Measurements from ENCODE around the gene USP44.

Gene USP44

GRCh38 chr12:95522692-95523091 is 28.6 kb downstream of the USP44 start:
- H3K4me3 ChIP-seq (ENCODE audit: low read length) = no peak overlapping the region
- DNase-seq (ENCODE audit: low read depth) = no peak
- no peak for TF ChIP-seq CTCF (conservative IDR thresholded peaks at IDR 0.05; ENCODE audit: low read depth, low read length)

GRCh38 chr12:95520816-95521215 is 30.5 kb downstream of the USP44 start:
- no peak overlapping the region for H3K4me3 ChIP-seq (ENCODE audit: low read length)
- TF ChIP-seq CTCF (conservative IDR thresholded peaks at IDR 0.05; ENCODE audit: low read depth, low read length) = no peak
- DNase-seq (ENCODE audit: low read depth) = no peak

GRCh38 chr12:95518944-95519343 is 32.3 kb downstream of the USP44 start:
- no peak for DNase-seq (ENCODE audit: low read depth)
- TF ChIP-seq CTCF (conservative IDR thresholded peaks at IDR 0.05; ENCODE audit: low read depth, low read length) = no peak
- H3K4me3 ChIP-seq (ENCODE audit: low read length) = no peak overlapping the region

- no peak overlapping the region for H3K4me3 ChIP-seq (ENCODE audit: low read length)
- DNase-seq (ENCODE audit: low read depth) = no peak
- TF ChIP-seq CTCF (conservative IDR thresholded peaks at IDR 0.05; ENCODE audit: low read depth, low read length) = no peak
Measured at GRCh38 chr12:95517246-95517645, 34.0 kb downstream of the USP44 start.

GRCh38 chr12:95516757-95517156 is 34.5 kb downstream of the USP44 start:
- DNase-seq (ENCODE audit: low read depth) = no peak
- no peak for TF ChIP-seq CTCF (conservative IDR thresholded peaks at IDR 0.05; ENCODE audit: low read depth, low read length)
- no peak overlapping the region for H3K4me3 ChIP-seq (ENCODE audit: low read length)

GRCh38 chr12:95515197-95515596 is 36.1 kb downstream of the USP44 start:
- TF ChIP-seq CTCF (conservative IDR thresholded peaks at IDR 0.05; ENCODE audit: low read depth, low read length) = no peak

GRCh38 chr12:95513599-95513998 is 37.7 kb downstream of the USP44 start:
- no peak overlapping the region for H3K4me3 ChIP-seq (ENCODE audit: low read length)
- DNase-seq (ENCODE audit: low read depth) = no peak
- TF ChIP-seq CTCF (conservative IDR thresholded peaks at IDR 0.05; ENCODE audit: low read depth, low read length) = no peak

More at GRCh38 chr12:95515197-95515596, 36.1 kb downstream of the USP44 start:
- no peak for DNase-seq (ENCODE audit: low read depth)
- no peak overlapping the region for H3K4me3 ChIP-seq (ENCODE audit: low read length)

All from retinal pigment epithelial cell (primary cell).